A673 (cell line): ENCODE results near the gene EXOC2. TPM values are rescaled to one million over a fixed set of nuclear protein-coding genes. Genes with fewer than 3 reads are reported as not detected.

ENCODE experiments used
- BruUV-seq: library from RNA; stranded (reverse); fragments of 400-500 nt; replicated peaks from 2 replicates; lab custom pipeline; 2021; lab: Mats Ljungman, UMichigan
- CTCF ChIA-PET: fragments of 300-600 bp; sonication (Branson Sonifier 250); formaldehyde crosslinking; loops from one replicate; lab custom pipeline; 2022; ENCODE audit warnings: antibody characterized with exemption; lab: Charles Lee
- POLR2A ChIA-PET: fragments of 300-600 bp; sonication (Branson Sonifier 250); formaldehyde crosslinking; loops from one replicate; lab custom pipeline; 2022; ENCODE audit warnings: antibody characterized with exemption; ENCODE audit not compliant: low non-redundant PET; lab: Charles Lee
- DNase-seq: peaks from one replicate; pipeline ENCODE4 v3.0.0-alpha.2; 2015; ENCODE audit warnings: low spot score
- H3K27ac ChIP-seq: fragments of 200-600 bp; sonication (generic); 2 replicates; pipeline ENCODE4 v1.5.1; 2016; ENCODE audit warnings: mixed run types, low read depth, mild to moderate bottlenecking, mixed read lengths, antibody characterized with exemption, low read length; ENCODE audit not compliant: poor library complexity, severe bottlenecking
- H3K27me3 ChIP-seq: fragments of 200-600 bp; sonication (generic); replicated peaks from 2 replicates; pipeline ENCODE4 v1.6.1; 2017; ENCODE audit warnings: mixed run types, low read depth, mild to moderate bottlenecking, mixed read lengths, antibody characterized with exemption, low read length; ENCODE audit not compliant: insufficient read depth, poor library complexity
- H3K36me3 ChIP-seq: fragments of 200-600 bp; sonication (generic); 2 replicates; pipeline ENCODE4 v1.6.1; 2016; ENCODE audit warnings: mixed run types, mild to moderate bottlenecking, mixed read lengths, antibody characterized with exemption, low read length; ENCODE audit not compliant: insufficient read depth, poor library complexity, severe bottlenecking
- H3K4me1 ChIP-seq: fragments of 200-600 bp; sonication (generic); 2 replicates; pipeline ENCODE4 v1.6.1; 2017; ENCODE audit warnings: mixed run types, mild to moderate bottlenecking, mixed read lengths, antibody characterized with exemption, low read length; ENCODE audit not compliant: insufficient read depth, poor library complexity, severe bottlenecking
- H3K4me3 ChIP-seq: fragments of 200-600 bp; sonication (generic); 2 replicates; pipeline ENCODE4 v1.5.1; 2016; ENCODE audit warnings: low read depth, mixed run types, mild to moderate bottlenecking, mixed read lengths, low read length; ENCODE audit not compliant: poor library complexity, severe bottlenecking
- H3K9me3 ChIP-seq: fragments of 200-600 bp; sonication (generic); 2 replicates; pipeline ENCODE4 v1.6.1; 2016; ENCODE audit warnings: mixed run types, low read depth, mild to moderate bottlenecking, mixed read lengths, antibody characterized with exemption, low read length; ENCODE audit not compliant: poor library complexity, severe bottlenecking
- EZH2 ChIP-seq: fragments of 200-600 bp; sonication (generic); IDR thresholded peaks from 2 replicates; pipeline ENCODE4 v1.6.1; 2017; ENCODE audit warnings: borderline replicate concordance, low read depth, mild to moderate bottlenecking, mixed read lengths, antibody characterized with exemption, low read length; ENCODE audit not compliant: poor library complexity, severe bottlenecking
- intact Hi-C: fragments of 100-400 bp; cut with micrococcal nuclease; formaldehyde crosslinking; loops from one replicate; pipeline ENCODE4 v1.10.0; 2022; ENCODE audit not compliant: unreplicated experiment
- total RNA-seq: library from RNA; stranded (reverse); gene quantifications from 2 replicates; pipeline ENCODE4 v1.2.3, GENCODE V29; 2021
- TF ChIP-seq, protein P1 (sequence below): fragments of 300-800, 200-600 bp; sonication (generic); conservative IDR thresholded peaks from 2 replicates; pipeline ENCODE4 v1.5.1; 2017; ENCODE audit warnings: low read depth, mild to moderate bottlenecking, antibody characterized with exemption, low read length, moderate library complexity, mixed read lengths

Gene EXOC2
- total RNA-seq, 1 experiment from 2014 or later = 22.4 TPM

DNA sequence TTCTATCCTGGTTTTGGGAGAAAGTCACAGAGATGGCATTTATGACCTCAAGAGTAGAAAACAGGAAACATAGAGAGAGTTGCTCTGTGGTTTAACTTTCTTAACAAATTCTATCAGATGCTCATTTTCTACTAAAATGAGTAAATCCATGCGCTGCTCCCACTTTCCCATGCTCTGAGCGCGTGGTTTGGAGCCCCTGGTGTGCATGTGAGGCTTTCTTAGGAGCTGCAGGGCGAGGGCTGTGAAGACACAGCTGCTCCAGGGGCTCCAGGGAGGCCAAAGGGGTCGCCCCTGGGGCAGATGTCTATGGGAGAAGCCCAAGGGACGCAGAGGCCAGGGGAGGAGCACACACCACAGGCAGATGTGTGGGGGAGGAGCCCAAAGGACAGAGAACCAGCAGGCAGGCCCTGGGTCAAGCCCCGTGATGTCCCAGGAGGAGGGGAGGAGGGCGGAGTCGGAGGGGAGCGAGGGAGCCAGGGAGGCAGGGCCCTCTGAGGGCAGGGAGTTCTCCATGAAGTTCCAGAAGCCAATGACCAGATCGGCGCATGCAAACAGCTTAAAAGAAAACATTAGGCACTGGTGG is 178.5 kb downstream of the EXOC2 start:
- Histone ChIP-seq H3K27me3 (no peaks in the 10 kb centered on the region), H3K36me3 (no peaks in the 10 kb centered on the region), H3K4me3 (no peak overlapping the region), H3K4me1 (no peaks in the 10 kb centered on the region), H3K27ac (no peak overlapping the region), H3K9me3 (no peaks in the 10 kb centered on the region)
- CTCF ChIA-PET = no interaction called here
- POLR2A ChIA-PET = no interaction called here
- no peak for DNase-seq
- no TSS peak for BruUV-seq
- TF ChIP-seq EZH2 = no peak
- TF ChIP-seq, protein P1, sequence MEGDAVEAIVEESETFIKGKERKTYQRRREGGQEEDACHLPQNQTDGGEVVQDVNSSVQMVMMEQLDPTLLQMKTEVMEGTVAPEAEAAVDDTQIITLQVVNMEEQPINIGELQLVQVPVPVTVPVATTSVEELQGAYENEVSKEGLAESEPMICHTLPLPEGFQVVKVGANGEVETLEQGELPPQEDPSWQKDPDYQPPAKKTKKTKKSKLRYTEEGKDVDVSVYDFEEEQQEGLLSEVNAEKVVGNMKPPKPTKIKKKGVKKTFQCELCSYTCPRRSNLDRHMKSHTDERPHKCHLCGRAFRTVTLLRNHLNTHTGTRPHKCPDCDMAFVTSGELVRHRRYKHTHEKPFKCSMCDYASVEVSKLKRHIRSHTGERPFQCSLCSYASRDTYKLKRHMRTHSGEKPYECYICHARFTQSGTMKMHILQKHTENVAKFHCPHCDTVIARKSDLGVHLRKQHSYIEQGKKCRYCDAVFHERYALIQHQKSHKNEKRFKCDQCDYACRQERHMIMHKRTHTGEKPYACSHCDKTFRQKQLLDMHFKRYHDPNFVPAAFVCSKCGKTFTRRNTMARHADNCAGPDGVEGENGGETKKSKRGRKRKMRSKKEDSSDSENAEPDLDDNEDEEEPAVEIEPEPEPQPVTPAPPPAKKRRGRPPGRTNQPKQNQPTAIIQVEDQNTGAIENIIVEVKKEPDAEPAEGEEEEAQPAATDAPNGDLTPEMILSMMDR = no peak
- intact Hi-C loops = no loop called here

DNA sequence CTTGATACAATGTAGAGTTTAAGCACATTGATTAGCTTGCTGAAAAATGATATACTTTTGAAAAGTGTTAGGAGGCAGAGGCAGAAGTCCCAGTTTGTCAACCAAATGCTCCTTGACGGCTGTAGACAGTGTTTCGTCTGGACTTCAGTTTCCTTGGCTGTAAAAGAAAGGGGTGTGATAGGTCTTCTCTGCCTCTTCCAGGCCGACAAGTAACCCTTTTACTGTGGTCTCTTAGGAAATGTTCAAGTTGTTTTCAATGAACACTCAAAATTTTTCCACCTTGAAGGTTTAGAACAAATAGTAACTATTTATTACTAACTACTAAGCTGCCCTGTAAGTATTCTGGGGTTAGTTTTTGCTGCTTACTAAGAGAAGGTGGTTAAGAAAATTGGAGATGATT is 179.0 kb downstream of the EXOC2 start:
- TF ChIP-seq, protein P1 = no peak
- TF ChIP-seq EZH2 = no peak
- intact Hi-C loops = no loop called here
- H3K36me3 ChIP-seq = no peaks in the 10 kb centered on the region
- no peaks in the 10 kb centered on the region for H3K27me3 ChIP-seq
- DNase-seq = no peak
- ChIA-PET POLR2A (no interaction called here), CTCF (no interaction called here)
- BruUV-seq = no TSS peak
- no peak overlapping the region for H3K4me3 ChIP-seq
- H3K27ac ChIP-seq = no peak overlapping the region
- H3K4me1 ChIP-seq = no peaks in the 10 kb centered on the region
- H3K9me3 ChIP-seq = no peaks in the 10 kb centered on the region

DNA sequence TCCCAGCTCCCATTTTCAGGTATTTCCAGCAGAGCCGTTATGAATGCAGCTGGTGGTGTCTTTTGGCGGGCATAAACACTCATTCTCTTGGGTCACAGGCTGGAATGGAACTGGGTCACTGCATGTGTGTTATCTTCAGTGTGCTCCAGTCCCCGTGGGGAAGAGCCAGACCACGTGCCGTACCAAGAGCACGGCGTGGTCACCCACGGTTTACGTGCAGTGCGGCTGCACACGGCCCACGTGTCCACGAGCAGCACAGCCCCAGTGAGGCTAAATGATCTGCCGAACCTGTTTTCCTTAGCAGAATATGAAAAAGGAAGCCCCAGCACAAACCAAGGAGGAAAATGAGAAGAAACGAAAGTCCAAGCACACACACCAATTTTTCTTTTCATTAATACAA is 179.9 kb downstream of the EXOC2 start:
- Histone ChIP-seq H3K4me1 (no peaks in the 10 kb centered on the region), H3K36me3 (no peaks in the 10 kb centered on the region), H3K27ac (no peak overlapping the region), H3K4me3 (no peak overlapping the region), H3K27me3 (no peaks in the 10 kb centered on the region), H3K9me3 (no peaks in the 10 kb centered on the region)
- intact Hi-C loops = no loop called here
- ChIA-PET CTCF (no interaction called here), POLR2A (no interaction called here)
- no peak for TF ChIP-seq EZH2
- TF ChIP-seq, protein P1 = no peak
- no peak for DNase-seq
- no TSS peak for BruUV-seq
